Cerebellar nuclear complex (tissue), 1 donor: ENCODE data around the gene MSANTD1.

Source experiments
- DNase-seq, 2 experiments: peaks; one replicate each; lab custom pipeline; 2025; lab: John Stamatoyannopoulos, UW

Gene MSANTD1

GRCh38 chr4:3248178-3248480 is 830 bp upstream of the MSANTD1 start:
- no peak for DNase-seq

GRCh38 chr4:3249711-3250437 is 915 bp downstream of the MSANTD1 start:
- DNase-seq, result no peak

- DNase-seq, result no peak
Measured at GRCh38 chr4:3250438-3250955, 1.5 kb downstream of the MSANTD1 start.

GRCh38 chr4:3250956-3251690 is 2.2 kb downstream of the MSANTD1 start:
- DNase-seq, result no peak

- DNase-seq, result no peak
Measured at GRCh38 chr4:3251691-3252479, 2.9 kb downstream of the MSANTD1 start.

- DNase-seq, result no peak
Measured at GRCh38 chr4:3252480-3252828, 3.5 kb downstream of the MSANTD1 start.

GRCh38 chr4:3252831-3253641 is 4.1 kb downstream of the MSANTD1 start:
- DNase-seq, result no peak

- no peak for DNase-seq
Measured at GRCh38 chr4:3253808-3254207, 4.8 kb downstream of the MSANTD1 start.

- DNase-seq, result no peak
Measured at GRCh38 chr4:3254302-3255131, 5.6 kb downstream of the MSANTD1 start.

GRCh38 chr4:3255611-3256186 is 6.7 kb downstream of the MSANTD1 start:
- no peak for DNase-seq

- no peak for DNase-seq
Measured at GRCh38 chr4:3256230-3257102, 7.5 kb downstream of the MSANTD1 start.

- no peak for DNase-seq
Measured at GRCh38 chr4:3257103-3257555, 8.2 kb downstream of the MSANTD1 start.

- DNase-seq, result no peak
Measured at GRCh38 chr4:3257556-3258482, 8.9 kb downstream of the MSANTD1 start.

- DNase-seq, result no peak
Measured at GRCh38 chr4:3261411-3262207, 12.7 kb downstream of the MSANTD1 start.

GRCh38 chr4:3262208-3263052 is 13.5 kb downstream of the MSANTD1 start:
- DNase-seq, result no peak

- no peak for DNase-seq
Measured at GRCh38 chr4:3263053-3263875, 14.3 kb downstream of the MSANTD1 start.
